ENCODE results near the gene PCDHA4. TPM values are rescaled to one million over a fixed set of nuclear protein-coding genes. Genes with fewer than 3 reads are reported as not detected.
A peak's percentile ranks its signal among the peaks of the same experiment; 100 is the strongest.
"Not testable (repeated sequence)": the region's sequence is repeated elsewhere in the genome, so short reads cannot be mapped to it uniquely, and the experiment has no call there.

PCDHA4 gene
- total and polyA plus RNA-seq, 11 donors = 0.02 to 0.21 (median 0.07) TPM; not detected in 4

- no peak for TF ChIP-seq POLR2A (IDR thresholded peaks at IDR 0.05)
- peak in 5 of 12 donors; percentile 9 to 33 (median 23) for TF ChIP-seq CTCF (IDR thresholded peaks at IDR 0.05)
- Histone ChIP-seq H3K27ac (no peak within 1 kb of the TSS), H3K4me1 (no peaks in the 10 kb centered on the region), H3K36me3 (no peaks in the 10 kb centered on the region), H3K4me3 (peak within 1 kb of the TSS in 5 of 12 donors; percentile 18 to 41 (median 34)), H3K9me3 (peaks cover 0 to 41% (median 13%) of the 10 kb centered on the region in 12 donors), H3K27me3 (peaks cover 9 to 90% (median 24%) of the 10 kb centered on the region in 9 donors)
- DNase-seq (no peak), ATAC-seq (no peak)
- 6 to 15% (median 8%) methylated on average over 8 of the region's 8 CpGs for WGBS, 4 donors
- intact Hi-C loops (cut with DNase I) = loop anchor here in 2 of 10 donors (10.0 kb wide), 2 partner anchors 211 to 221 kb away; partner anchors contain the start of gene PCDHB1 (in 1 of the 2)
These were observed 27.1 kb downstream of the PCDHA4 start, which contains the start of gene PCDHA7 for GRCh38 chr5:140833993-140834392. PCDHA7 (plus strand) TSS chr5:140834269; CDS start chr5:140834384, 115 bp downstream.

- peaks cover 9 to 90% (median 27%) of the 10 kb centered on the region in 9 donors for H3K27me3 ChIP-seq
- not testable (repeated sequence) for DNase-seq, H3K27ac ChIP-seq, H3K36me3 ChIP-seq, ATAC-seq, H3K4me1 ChIP-seq
- intact Hi-C loops (cut with DNase I) = loop anchor here in 2 of 10 donors (10.0 kb wide), 2 partner anchors 210 to 220 kb away; partner anchors contain the start of gene PCDHB1 (in 1 of the 2)
- peak overlapping the region in 5 of 12 donors; percentile 18 to 41 (median 34) for H3K4me3 ChIP-seq
- peaks cover 0 to 36% (median 11%) of the 10 kb centered on the region in 12 donors for H3K9me3 ChIP-seq
- WGBS, 4 donors = 14 to 35% (median 21%) methylated on average over 21 to 27 of the region's 38 CpGs
These were observed 27.7 kb downstream of the PCDHA4 start for GRCh38 chr5:140834439-140835008.

- DNase-seq = peak in 2 of 5 donors; percentile 21 to 55
- TF ChIP-seq POLR2A (IDR thresholded peaks at IDR 0.05) (no peak), CTCF (IDR thresholded peaks at IDR 0.05) (no peak)
- H3K27me3 ChIP-seq = peaks cover 9 to 91% (median 24%) of the 10 kb centered on the region in 9 donors
- intact Hi-C loops (cut with DNase I) = loop anchor here in 2 of 10 donors (10.0 kb wide), 2 partner anchors 209 to 219 kb away; partner anchors contain the start of gene PCDHB1 (in 1 of the 2)
- no peak overlapping the region for H3K4me3 ChIP-seq
- H3K4me1 ChIP-seq = no peaks in the 10 kb centered on the region
- H3K27ac ChIP-seq = no peak overlapping the region
- WGBS, 4 donors = 33 to 50% (median 44%) methylated on average over 36 to 103 of the region's 103 CpGs
- ATAC-seq = no peak
- H3K36me3 ChIP-seq = no peaks in the 10 kb centered on the region
- H3K9me3 ChIP-seq = peaks cover 0 to 31% (median 8%) of the 10 kb centered on the region in 12 donors
These were observed 29.0 kb downstream of the PCDHA4 start for GRCh38 chr5:140835622-140836510.

DNA sequence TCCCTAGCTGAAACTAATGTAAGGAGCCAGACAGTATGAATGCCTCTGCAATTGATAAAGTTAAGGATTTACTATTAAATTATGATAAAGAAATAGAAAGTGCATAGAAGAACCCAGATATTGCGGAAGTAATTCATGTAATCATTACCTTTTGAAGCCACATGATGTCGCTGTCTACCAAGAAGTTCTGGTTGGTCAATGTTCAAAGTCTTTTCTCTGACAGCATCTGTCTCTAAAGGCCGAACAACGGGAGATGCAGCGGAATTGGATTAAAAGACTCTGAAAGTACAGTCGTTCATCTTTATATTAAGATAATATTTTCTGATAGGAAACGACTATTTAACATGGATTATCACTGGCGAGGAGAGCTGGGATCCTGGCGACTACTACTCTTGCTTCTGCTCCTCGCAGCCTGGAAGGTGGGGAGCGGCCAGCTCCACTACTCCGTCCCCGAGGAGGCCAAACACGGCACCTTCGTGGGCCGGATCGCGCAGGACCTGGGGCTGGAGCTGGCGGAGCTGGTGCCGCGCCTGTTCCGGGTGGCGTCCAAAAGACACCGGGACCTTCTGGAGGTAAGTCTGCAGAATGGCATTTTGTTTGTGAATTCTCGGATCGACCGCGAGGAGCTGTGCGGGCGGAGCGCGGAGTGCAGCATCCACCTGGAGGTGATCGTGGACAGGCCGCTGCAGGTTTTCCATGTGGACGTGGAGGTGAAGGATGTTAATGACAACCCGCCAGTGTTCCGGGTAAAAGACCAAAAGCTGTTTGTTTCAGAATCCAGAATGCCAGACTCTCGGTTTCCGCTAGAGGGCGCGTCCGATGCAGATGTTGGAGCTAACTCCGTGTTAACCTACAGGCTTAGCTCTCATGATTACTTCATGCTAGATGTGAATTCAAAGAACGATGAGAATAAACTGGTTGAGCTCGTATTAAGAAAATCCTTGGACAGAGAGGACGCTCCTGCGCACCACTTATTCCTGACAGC, 34.4 kb downstream of the PCDHA4 start, which contains the start of gene PCDHA8:
Gene PCDHA8, plus strand, starts transcription at position 210 of the 985 bp plus-strand sequence. Its CDS starts 135 bp downstream, at position 345.
- TF ChIP-seq CTCF (IDR thresholded peaks at IDR 0.05) (peak in 5 of 12 donors; percentile 8 to 22 (median 20)), POLR2A (IDR thresholded peaks at IDR 0.05) (no peak)
- Histone ChIP-seq H3K27me3 (peaks cover 0 to 79% (median 13%) of the 10 kb centered on the region in 9 donors), H3K27ac (no peak within 1 kb of the TSS), H3K9me3 (peaks cover 0 to 44% (median 9%) of the 10 kb centered on the region in 12 donors), H3K36me3 (no peaks in the 10 kb centered on the region), H3K4me1 (no peaks in the 10 kb centered on the region), H3K4me3 (no peak within 1 kb of the TSS)
- DNase-seq (no peak), ATAC-seq (no peak)
- 19 to 27% (median 22%) methylated on average over 23 to 47 of the region's 47 CpGs for WGBS, 4 donors
- intact Hi-C loops (cut with DNase I) = no loop called here
